Stimulated activated CD4-positive, alpha-beta T cell treated with anti-CD3 and anti-CD28 coated beads, Interleukin-15, amount 100 ng/mL, for 24 hours (primary cell): ENCODE results near the gene APMAP.

Experiments
- DNase-seq: peaks from one replicate; pipeline ENCODE4 v3.0.0-alpha.2; 2020

APMAP gene

GRCh38 chr20:24992487-24993205 lies at the start of gene APMAP:
TSS of gene APMAP (minus strand) at chr20:24992751. CDS start at chr20:24992688, 63 bp downstream.
- peak; percentile 98 for DNase-seq

- DNase-seq = no peak
These were observed 49.4 kb upstream of the APMAP start for GRCh38 chr20:25041813-25042530.

GRCh38 chr20:25040438-25040831 lies 47.9 kb upstream of the APMAP start:
- no peak for DNase-seq

GRCh38 chr20:25039697-25040437 lies 47.3 kb upstream of the APMAP start:
- DNase-seq = no peak

- DNase-seq = no peak
These were observed 46.1 kb upstream of the APMAP start for GRCh38 chr20:25038591-25039015.

- no peak for DNase-seq
These were observed 45.5 kb upstream of the APMAP start for GRCh38 chr20:25038103-25038410.

- no peak for DNase-seq
These were observed 44.9 kb upstream of the APMAP start for GRCh38 chr20:25037288-25038102.

GRCh38 chr20:25036331-25036936 lies 43.9 kb upstream of the APMAP start:
- DNase-seq = no peak

- DNase-seq = peak; percentile 16
These were observed 43.4 kb upstream of the APMAP start for GRCh38 chr20:25035921-25036320.

- no peak for DNase-seq
These were observed 41.4 kb upstream of the APMAP start for GRCh38 chr20:25033924-25034300.

- no peak for DNase-seq
These were observed 40.8 kb upstream of the APMAP start for GRCh38 chr20:25033265-25033923.

- no peak for DNase-seq
These were observed 40.1 kb upstream of the APMAP start for GRCh38 chr20:25032478-25033264.

- DNase-seq = no peak
These were observed 39.5 kb upstream of the APMAP start for GRCh38 chr20:25032065-25032477.

- no peak for DNase-seq
These were observed 38.7 kb upstream of the APMAP start for GRCh38 chr20:25031241-25031640.

GRCh38 chr20:25030649-25031207 lies 38.2 kb upstream of the APMAP start:
- no peak for DNase-seq

- DNase-seq = no peak
These were observed 37.6 kb upstream of the APMAP start for GRCh38 chr20:25030007-25030648.

GRCh38 chr20:25025986-25026605 lies 33.5 kb upstream of the APMAP start:
- no peak for DNase-seq

GRCh38 chr20:25025091-25025861 lies 32.7 kb upstream of the APMAP start:
- DNase-seq = no peak

GRCh38 chr20:25024171-25024570 lies 31.6 kb upstream of the APMAP start:
- no peak for DNase-seq
